GM12878 (cell line): ENCODE data around the gene OPA1. TPM values are rescaled to one million over a fixed set of nuclear protein-coding genes. Genes with fewer than 3 reads are reported as not detected.

Experiments used
- ATAC-seq: fragments of 200-7000 bp; cut with Tn5 transposase; 3 replicates; pipeline ENCODE4 v1.9.1; 2020; ENCODE audit warnings: mild to moderate bottlenecking, moderate library complexity
- BruUV-seq: library from RNA; stranded (reverse); fragments of 400-500 nt; replicated peaks from 2 replicates; lab custom pipeline; 2021; lab: Mats Ljungman, UMichigan
- CTCF ChIA-PET: fragments of 300-600 bp; sonication (Branson Sonifier 250); formaldehyde crosslinking; extraction: SDS; loops from one replicate; lab custom pipeline; 2021; ENCODE audit warnings: inconsistent platforms; lab: Yijun Ruan, JAX
- POLR2A ChIA-PET: fragments of 350-600 bp; formaldehyde crosslinking; extraction: SDS; loops from one replicate; lab custom pipeline; 2021; ENCODE audit warnings: inconsistent platforms; lab: Charles Lee
- RAD21 ChIA-PET: fragments of 300-600 bp; sonication (Branson Sonifier 250); formaldehyde crosslinking; loops from one replicate; lab custom pipeline; 2023; ENCODE audit warnings: antibody characterized with exemption; ENCODE audit not compliant: unreplicated experiment; lab: Charles Lee
- SMC1A ChIA-PET: fragments of 300-600 bp; sonication (Branson Sonifier 250); formaldehyde crosslinking; loops from one replicate; lab custom pipeline; 2023; ENCODE audit not compliant: unreplicated experiment, uncharacterized antibody; lab: Charles Lee
- DNase-seq: peaks from one replicate; pipeline ENCODE4 v3.0.0-alpha.2; 2011; ENCODE audit warnings: low read depth, low spot score
- FAIRE-seq: peaks from 3 replicates; lab custom pipeline; 2011; peaks lifted over from hg19 to GRCh38; lab: Jason Lieb, UNC
- H2AFZ ChIP-seq: 2 replicates; pipeline ENCODE4 v1.6.0; 2011; ENCODE audit warnings: low read depth, low read length, control low read depth; ENCODE audit not compliant: control insufficient read depth
- H3K27ac ChIP-seq: 2 replicates; pipeline ENCODE4 v1.5.1; 2011; ENCODE audit warnings: control low read depth; ENCODE audit not compliant: control insufficient read depth, insufficient read depth
- H3K27me3 ChIP-seq, 2 experiments: replicated peaks in 1 of 2; 2 replicates each; pipeline versions ENCODE4 v1.6.0 to v1.6.1; 2011; ENCODE audit warnings: low read length in 1 of 2; ENCODE audit not compliant: control insufficient read depth in 2 of 2, insufficient read depth in 2 of 2
- H3K36me3 ChIP-seq, 2 experiments: 2 replicates each; pipeline ENCODE4 v1.5.1; 2011; ENCODE audit warnings: low read length in 1 of 2; ENCODE audit not compliant: control insufficient read depth in 2 of 2, insufficient read depth in 2 of 2
- H3K4me1 ChIP-seq: 2 replicates; pipeline ENCODE4 v1.6.1; 2011; ENCODE audit warnings: mild to moderate bottlenecking, low read length, moderate library complexity, mixed read lengths; ENCODE audit not compliant: control insufficient read depth, insufficient read depth
- H3K4me2 ChIP-seq: 2 replicates; pipeline ENCODE4 v1.6.0; 2011; ENCODE audit warnings: control low read depth; ENCODE audit not compliant: control insufficient read depth, insufficient read depth
- H3K4me3 ChIP-seq: fragments of 200-600 bp; sonication (generic); 2 replicates; pipeline ENCODE4 v1.5.1; 2016
- H3K79me2 ChIP-seq: 2 replicates; pipeline ENCODE4 v1.6.0; 2011; ENCODE audit warnings: low read length; ENCODE audit not compliant: control insufficient read depth, insufficient read depth
- H3K9ac ChIP-seq: 2 replicates; pipeline ENCODE4 v1.8.0; 2011; ENCODE audit warnings: low read length, control low read depth, mixed read lengths; ENCODE audit not compliant: control insufficient read depth, insufficient read depth
- H3K9me3 ChIP-seq: replicated peaks from 3 replicates; pipeline ENCODE4 v1.5.1; 2011; ENCODE audit warnings: mild to moderate bottlenecking, low read length; ENCODE audit not compliant: control insufficient read depth, insufficient read depth
- H4K20me1 ChIP-seq: 2 replicates; pipeline ENCODE4 v1.6.0; 2011; ENCODE audit not compliant: control insufficient read depth, insufficient read depth
- ATF7 ChIP-seq: fragments of 450-650 bp; IDR thresholded peaks from 2 replicates; pipeline ENCODE4 v1.6.1; 2016; ENCODE audit warnings: low read depth, mild to moderate bottlenecking
- CBFB ChIP-seq: IDR thresholded peaks from 2 replicates; pipeline ENCODE4 v1.6.1; 2016; ENCODE audit warnings: antibody characterized with exemption, low read depth
- HDAC2 ChIP-seq: fragments of 200-600 bp; sonication (generic); IDR thresholded peaks from 2 replicates; pipeline ENCODE4 v1.6.1; 2017
- HDGF ChIP-seq: fragments of 450-650 bp; IDR thresholded peaks from 2 replicates; pipeline ENCODE4 v1.6.1; 2016; ENCODE audit warnings: antibody characterized with exemption
- IKZF2 ChIP-seq, 2 experiments: fragments of 450-650 bp; IDR thresholded peaks; 2 replicates each; pipeline ENCODE4 v1.6.1; 2017; ENCODE audit warnings: mild to moderate bottlenecking in 2 of 2, moderate library complexity in 2 of 2
- KDM1A ChIP-seq: fragments of 200-600 bp; sonication (generic); IDR thresholded peaks from 2 replicates; pipeline ENCODE4 v1.6.1; 2016; ENCODE audit warnings: borderline replicate concordance
- MEF2B ChIP-seq: fragments of 450-650 bp; IDR thresholded peaks from 2 replicates; pipeline ENCODE4 v1.6.1; 2018; ENCODE audit warnings: mild to moderate bottlenecking, moderate library complexity; ENCODE audit not compliant: partially characterized antibody, poor library complexity, severe bottlenecking
- MYC ChIP-seq: IDR thresholded peaks from 2 replicates; pipeline ENCODE4 v1.6.1; 2011; ENCODE audit warnings: mild to moderate bottlenecking, low read length, moderate library complexity, inconsistent platforms; ENCODE audit not compliant: insufficient read depth, insufficient replicate concordance, insufficient read length, severe bottlenecking
- RFX5 ChIP-seq: IDR thresholded peaks from 2 replicates; pipeline ENCODE4 v1.6.1; 2011; ENCODE audit warnings: low read depth, low read length, improper control_type of control experiment
- SIX5 ChIP-seq: IDR thresholded peaks from 2 replicates; pipeline ENCODE4 v1.6.1; 2011; ENCODE audit warnings: mild to moderate bottlenecking, low read depth, low read length, moderate library complexity; ENCODE audit not compliant: severe bottlenecking
- TAF1 ChIP-seq: IDR thresholded peaks from 2 replicates; pipeline ENCODE4 v1.6.1; 2011; ENCODE audit warnings: mild to moderate bottlenecking, low read depth, low read length, borderline replicate concordance
- TCF3 ChIP-seq: IDR thresholded peaks from 2 replicates; pipeline ENCODE4 v1.6.1; 2012; ENCODE audit warnings: low read depth, mild to moderate bottlenecking, low read length, borderline replicate concordance; ENCODE audit not compliant: insufficient read depth
- ZNF24 ChIP-seq: fragments of 450-650 bp; IDR thresholded peaks from 2 replicates; pipeline ENCODE4 v1.6.1; 2017; ENCODE audit warnings: antibody characterized with exemption, mild to moderate bottlenecking
- WGBS: methylation state at CpG from one replicate; pipeline ENCODE4 v1.1.6; 2016; ENCODE audit warnings: low lambda C conversion rate; ENCODE audit not compliant: insufficient replicate concordance, insufficient coverage; ENCODE audit errors: missing lambda C conversion rate; 5-methylcytosine and 5-hydroxymethylcytosine counted together
- in situ Hi-C: fragments of 300-500 bp; cut with MboI; formaldehyde crosslinking; loops from 9 replicates; pipeline ENCODE4 v1.14.3; 2018; ENCODE audit warnings: mixed read lengths
- intact Hi-C: fragments of 100-400 bp; cut with micrococcal nuclease; formaldehyde crosslinking; loops from one replicate; pipeline ENCODE4 v1.14.2; 2022; ENCODE audit not compliant: unreplicated experiment
- polyA plus RNA-seq, 11 experiments: library from polyadenylated mRNA; depleted of rRNA in 4 of 11; unstranded in 6 of 11; stranded (reverse) in 5 of 11; fragments of >200 nt; fragmentation: Nextera tagmentation in 4 of 11; fragmentation: Illumina TruSeq in 1 of 11; extraction: Ambion mirVana in 4 of 11; extraction: Trizol in 1 of 11; gene quantifications; 1 replicate in 1 of 11; 2 replicates in 10 of 11; pipeline versions ENCODE4 v1.2.1 to v1.2.3, GENCODE V29; 2011 to 2016; ENCODE audit warnings: inconsistent platforms in 2 of 11, missing spikeins in 2 of 11, low read depth in 1 of 11
- total RNA-seq, 4 experiments: library from RNA; depleted of rRNA in 3 of 4; stranded (reverse); fragments of >200 nt in 3 of 4; fragmentation: Illumina TruSeq in 1 of 4; extraction: Trizol in 1 of 4; gene quantifications; 2 replicates each; pipeline versions ENCODE4 v1.2.1 to v1.2.3, GENCODE V29; 2013 to 2021
- TF ChIP-seq, protein P1 (sequence below): IDR thresholded peaks from 2 replicates; pipeline ENCODE4 v1.6.1; 2011; ENCODE audit warnings: borderline replicate concordance, low read depth, mild to moderate bottlenecking, moderate library complexity, low read length; ENCODE audit not compliant: insufficient read depth, poor library complexity, severe bottlenecking
- TF ChIP-seq, protein P2 (sequence below): fragments of 450-650 bp; formaldehyde crosslinking; IDR thresholded peaks from 2 replicates; pipeline ENCODE4 v1.4.0; 2020; ENCODE audit warnings: mild to moderate bottlenecking, moderate library complexity
- TF ChIP-seq, protein P3 (sequence below): IDR thresholded peaks from 2 replicates; pipeline ENCODE4 v1.6.1; 2012; ENCODE audit warnings: low read depth, low read length, improper control_type of control experiment

OPA1 gene
- total and polyA plus RNA-seq, 10 of the 15 experiments (the other 5 are each of a cell fraction or from before 2014, with no cell fraction given), result 14.7 to 108 (median 59.3) TPM

DNA sequence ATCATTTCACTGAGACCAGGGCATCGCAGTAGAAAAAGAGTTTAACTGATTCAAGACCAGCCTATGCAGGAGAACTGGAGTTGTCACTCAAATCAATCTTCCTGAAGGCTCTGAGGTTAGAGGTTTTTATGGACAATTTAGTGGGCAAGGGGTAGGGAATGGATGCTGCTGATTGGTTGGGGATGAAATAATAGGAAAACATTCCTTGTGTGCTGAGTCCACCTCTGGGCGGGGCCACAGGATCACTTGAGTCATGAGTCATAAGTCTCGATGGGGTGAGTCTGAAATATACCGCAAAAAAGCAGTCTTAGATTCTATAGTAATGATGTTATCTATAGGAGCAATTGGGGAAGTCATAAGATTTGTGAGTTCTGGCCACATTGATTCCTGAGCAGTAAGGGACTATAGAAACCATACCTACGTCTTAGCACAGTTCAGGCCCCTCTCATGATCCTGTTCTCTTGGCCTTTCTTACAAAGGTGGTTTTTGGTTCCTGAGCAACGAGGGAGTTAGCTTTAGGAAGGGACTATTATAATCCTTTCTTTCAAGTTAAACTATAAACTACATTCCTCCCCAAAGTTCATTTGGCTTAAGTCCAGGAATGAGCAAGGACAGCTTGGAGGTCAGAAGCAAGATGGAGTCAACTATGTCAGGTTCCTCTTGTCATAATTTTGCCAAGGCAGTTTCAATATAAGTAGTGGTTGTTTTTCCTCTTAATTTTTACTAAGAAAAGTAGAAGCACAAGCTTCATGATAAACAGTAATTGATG lies 2.7 kb upstream of the OPA1 start:
- BruUV-seq, result no TSS peak
- Histone ChIP-seq H3K79me2 (peaks cover 33% of the 10 kb centered on the region), H2AFZ (no peak overlapping the region), H3K4me1 (no peaks in the 10 kb centered on the region), H3K4me3 (no peak overlapping the region), H3K9me3 (no peaks in the 10 kb centered on the region), H3K27ac (no peak overlapping the region), H3K36me3 (no peaks in the 10 kb centered on the region), H3K27me3 (no peaks in the 10 kb centered on the region), H3K4me2 (no peak overlapping the region), H3K9ac (no peak overlapping the region), H4K20me1 (no peaks in the 10 kb centered on the region)
- POLR2A ChIA-PET, result interaction anchor here (0.6 kb wide), 3 partner anchors 725 to 982 kb away, joined by 3 to 4 read pairs (median 3); no protein-coding TSS in a partner anchor
- SMC1A ChIA-PET, result no interaction called here
- ATAC-seq, result no peak
- RAD21 ChIA-PET, result no interaction called here
- intact Hi-C loops (no loop called here), in situ Hi-C loops (no loop called here)
- CTCF ChIA-PET, result no interaction called here
- DNase-seq, result no peak
- WGBS, result 85% methylated on average over 6 of the region's 6 CpGs
- no peak for FAIRE-seq
- no peak for TF ChIP-seq TCF3
- TF ChIP-seq, protein P1, sequence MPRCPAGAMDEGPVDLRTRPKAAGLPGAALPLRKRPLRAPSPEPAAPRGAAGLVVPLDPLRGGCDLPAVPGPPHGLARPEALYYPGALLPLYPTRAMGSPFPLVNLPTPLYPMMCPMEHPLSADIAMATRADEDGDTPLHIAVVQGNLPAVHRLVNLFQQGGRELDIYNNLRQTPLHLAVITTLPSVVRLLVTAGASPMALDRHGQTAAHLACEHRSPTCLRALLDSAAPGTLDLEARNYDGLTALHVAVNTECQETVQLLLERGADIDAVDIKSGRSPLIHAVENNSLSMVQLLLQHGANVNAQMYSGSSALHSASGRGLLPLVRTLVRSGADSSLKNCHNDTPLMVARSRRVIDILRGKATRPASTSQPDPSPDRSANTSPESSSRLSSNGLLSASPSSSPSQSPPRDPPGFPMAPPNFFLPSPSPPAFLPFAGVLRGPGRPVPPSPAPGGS, result no peak
- no peak for TF ChIP-seq MEF2B
- TF ChIP-seq, protein P2, sequence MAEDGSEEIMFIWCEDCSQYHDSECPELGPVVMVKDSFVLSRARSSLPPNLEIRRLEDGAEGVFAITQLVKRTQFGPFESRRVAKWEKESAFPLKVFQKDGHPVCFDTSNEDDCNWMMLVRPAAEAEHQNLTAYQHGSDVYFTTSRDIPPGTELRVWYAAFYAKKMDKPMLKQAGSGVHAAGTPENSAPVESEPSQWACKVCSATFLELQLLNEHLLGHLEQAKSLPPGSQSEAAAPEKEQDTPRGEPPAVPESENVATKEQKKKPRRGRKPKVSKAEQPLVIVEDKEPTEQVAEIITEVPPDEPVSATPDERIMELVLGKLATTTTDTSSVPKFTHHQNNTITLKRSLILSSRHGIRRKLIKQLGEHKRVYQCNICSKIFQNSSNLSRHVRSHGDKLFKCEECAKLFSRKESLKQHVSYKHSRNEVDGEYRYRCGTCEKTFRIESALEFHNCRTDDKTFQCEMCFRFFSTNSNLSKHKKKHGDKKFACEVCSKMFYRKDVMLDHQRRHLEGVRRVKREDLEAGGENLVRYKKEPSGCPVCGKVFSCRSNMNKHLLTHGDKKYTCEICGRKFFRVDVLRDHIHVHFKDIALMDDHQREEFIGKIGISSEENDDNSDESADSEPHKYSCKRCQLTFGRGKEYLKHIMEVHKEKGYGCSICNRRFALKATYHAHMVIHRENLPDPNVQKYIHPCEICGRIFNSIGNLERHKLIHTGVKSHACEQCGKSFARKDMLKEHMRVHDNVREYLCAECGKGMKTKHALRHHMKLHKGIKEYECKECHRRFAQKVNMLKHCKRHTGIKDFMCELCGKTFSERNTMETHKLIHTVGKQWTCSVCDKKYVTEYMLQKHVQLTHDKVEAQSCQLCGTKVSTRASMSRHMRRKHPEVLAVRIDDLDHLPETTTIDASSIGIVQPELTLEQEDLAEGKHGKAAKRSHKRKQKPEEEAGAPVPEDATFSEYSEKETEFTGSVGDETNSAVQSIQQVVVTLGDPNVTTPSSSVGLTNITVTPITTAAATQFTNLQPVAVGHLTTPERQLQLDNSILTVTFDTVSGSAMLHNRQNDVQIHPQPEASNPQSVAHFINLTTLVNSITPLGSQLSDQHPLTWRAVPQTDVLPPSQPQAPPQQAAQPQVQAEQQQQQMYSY (CRISPR knock-in tag), result no peak
- TF ChIP-seq CBFB, result no peak
- no peak for TF ChIP-seq MYC
- TF ChIP-seq IKZF2 (IDR thresholded peaks at IDR 0.05), result no peak
- TF ChIP-seq ATF7, result no peak
- no peak for TF ChIP-seq HDGF
- TF ChIP-seq HDAC2, result no peak
- TF ChIP-seq ZNF24, result no peak
- TF ChIP-seq, protein P3, sequence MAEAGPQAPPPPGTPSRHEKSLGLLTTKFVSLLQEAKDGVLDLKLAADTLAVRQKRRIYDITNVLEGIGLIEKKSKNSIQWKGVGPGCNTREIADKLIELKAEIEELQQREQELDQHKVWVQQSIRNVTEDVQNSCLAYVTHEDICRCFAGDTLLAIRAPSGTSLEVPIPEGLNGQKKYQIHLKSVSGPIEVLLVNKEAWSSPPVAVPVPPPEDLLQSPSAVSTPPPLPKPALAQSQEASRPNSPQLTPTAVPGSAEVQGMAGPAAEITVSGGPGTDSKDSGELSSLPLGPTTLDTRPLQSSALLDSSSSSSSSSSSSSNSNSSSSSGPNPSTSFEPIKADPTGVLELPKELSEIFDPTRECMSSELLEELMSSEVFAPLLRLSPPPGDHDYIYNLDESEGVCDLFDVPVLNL, result no peak
- no peak for TF ChIP-seq TAF1
- no peak for TF ChIP-seq RFX5
- TF ChIP-seq KDM1A, result no peak
- TF ChIP-seq SIX5, result no peak
- TF ChIP-seq, all 136 proteins: peak for 0
